GM23338 (cell line): Measurements from ENCODE around the gene TCFL5. TPM values are rescaled to one million over a fixed set of nuclear protein-coding genes. Genes with fewer than 3 reads are reported as not detected.

Experiments used
- ATAC-seq: fragments of 200-7000 bp; cut with Tn5 transposase; 3 replicates; pipeline ENCODE4 v1.9.1; 2020
- DNase-seq: peaks from one replicate; pipeline ENCODE4 v3.0.0-alpha.2; 2015; ENCODE audit warnings: low spot score
- H2AFZ ChIP-seq: fragments of 200-600 bp; sonication (generic); 2 replicates; pipeline ENCODE4 v1.8.0; 2016; ENCODE audit warnings: antibody characterized with exemption, mild to moderate bottlenecking, moderate library complexity
- H3F3A ChIP-seq: fragments of 200-600 bp; sonication (generic); replicated peaks from 2 replicates; pipeline ENCODE4 v1.8.0; 2017; ENCODE audit warnings: antibody characterized with exemption, mixed run types, low read depth
- H3K27ac ChIP-seq: fragments of 200-600 bp; sonication (generic); 2 replicates; pipeline ENCODE4 v1.6.1; 2016; ENCODE audit warnings: low read depth
- H3K27me3 ChIP-seq: fragments of 200-600 bp; sonication (generic); 2 replicates; pipeline ENCODE4 v1.8.0; 2016; ENCODE audit warnings: mild to moderate bottlenecking, mixed run types, moderate library complexity; ENCODE audit not compliant: insufficient read depth
- H3K36me3 ChIP-seq: fragments of 200-600 bp; sonication (generic); 2 replicates; pipeline ENCODE4 v1.8.0; 2016; ENCODE audit warnings: mild to moderate bottlenecking; ENCODE audit not compliant: insufficient read depth
- H3K4me1 ChIP-seq: fragments of 200-600 bp; sonication (generic); 2 replicates; pipeline ENCODE4 v1.8.0; 2016; ENCODE audit warnings: mild to moderate bottlenecking, moderate library complexity; ENCODE audit not compliant: insufficient read depth
- H3K4me2 ChIP-seq: fragments of 200-600 bp; sonication (generic); 2 replicates; pipeline ENCODE4 v1.7.1; 2017; ENCODE audit warnings: mixed run types
- H3K4me3 ChIP-seq: fragments of 200-600 bp; sonication (generic); 2 replicates; pipeline ENCODE4 v1.6.1; 2016; ENCODE audit warnings: mixed run types
- H3K79me2 ChIP-seq: fragments of 200-600 bp; sonication (generic); replicated peaks from 2 replicates; pipeline ENCODE4 v1.8.0; 2017; ENCODE audit warnings: mild to moderate bottlenecking; ENCODE audit not compliant: insufficient read depth
- H3K9me2 ChIP-seq: fragments of 200-600 bp; sonication (generic); 2 replicates; pipeline ENCODE4 v1.8.0; 2017; ENCODE audit not compliant: insufficient read depth
- H4K20me1 ChIP-seq: fragments of 200-600 bp; sonication (generic); replicated peaks from 2 replicates; pipeline ENCODE4 v1.8.0; 2017; ENCODE audit warnings: mild to moderate bottlenecking; ENCODE audit not compliant: insufficient read depth
- H3K27ac Mint-ChIP-seq: 2 replicates; pipeline ENCODE4 v1.8.0; 2020; ENCODE audit warnings: inconsistent platforms, mild to moderate bottlenecking, moderate library complexity, mixed read lengths
- H3K27me3 Mint-ChIP-seq: 3 replicates; pipeline ENCODE4 v1.8.0; 2022; ENCODE audit warnings: low read depth, mild to moderate bottlenecking, moderate library complexity, mixed read lengths, inconsistent platforms; ENCODE audit not compliant: insufficient read depth, poor library complexity
- H3K36me3 Mint-ChIP-seq: 3 replicates; pipeline ENCODE4 v1.8.0; 2021; ENCODE audit warnings: low read depth, mild to moderate bottlenecking, inconsistent platforms, moderate library complexity, mixed read lengths
- H3K4me1 Mint-ChIP-seq: 3 replicates; pipeline ENCODE4 v1.8.0; 2020; ENCODE audit warnings: mild to moderate bottlenecking, inconsistent platforms, mixed read lengths
- H3K4me3 Mint-ChIP-seq: 3 replicates; pipeline ENCODE4 v1.8.0; 2021; ENCODE audit warnings: moderate library complexity, mild to moderate bottlenecking, inconsistent platforms, mixed read lengths
- H3K9me3 Mint-ChIP-seq: 3 replicates; pipeline ENCODE4 v1.8.0; 2020; ENCODE audit warnings: moderate library complexity, mild to moderate bottlenecking, inconsistent platforms, mixed read lengths
- CREB1 ChIP-seq: fragments of 250-450 bp; sonication (Bioruptor Pico); IDR thresholded peaks from 2 replicates; pipeline ENCODE4 v1.5.0; 2020; ENCODE audit warnings: low read depth, mild to moderate bottlenecking, moderate library complexity
- CTCF ChIP-seq, 2 experiments: fragments of 200-600 bp in 1 of 2; sonication (generic) in 1 of 2; conservative IDR thresholded peaks; 2 replicates each; pipeline versions ENCODE4 v1.5.1 to v1.6.1; 2016 to 2017; ENCODE audit warnings: antibody characterized with exemption in 2 of 2, low read depth in 2 of 2, mild to moderate bottlenecking in 2 of 2, moderate library complexity in 1 of 2
- ETS1 ChIP-seq: IDR thresholded peaks from 2 replicates; pipeline ENCODE4 v1.6.1; 2016; ENCODE audit warnings: antibody characterized with exemption
- EZH2 ChIP-seq: fragments of 200-600 bp; sonication (generic); IDR thresholded peaks from one replicate; pipeline ENCODE4 v1.8.0; 2017; ENCODE audit warnings: antibody characterized with exemption, mild to moderate bottlenecking, low read depth; ENCODE audit not compliant: unreplicated experiment
- EZH2phosphoT487 ChIP-seq: fragments of 200-600 bp; sonication (generic); IDR thresholded peaks from one replicate; pipeline ENCODE4 v1.8.1; 2018; ENCODE audit warnings: antibody characterized with exemption; ENCODE audit not compliant: unreplicated experiment
- JUNB ChIP-seq: IDR thresholded peaks from one replicate; pipeline ENCODE4 v1.6.1; 2016; ENCODE audit warnings: antibody characterized with exemption; ENCODE audit not compliant: unreplicated experiment
- NANOG ChIP-seq: IDR thresholded peaks from 2 replicates; pipeline ENCODE4 v1.6.1; 2016; ENCODE audit warnings: antibody characterized with exemption, borderline replicate concordance
- POLR2AphosphoS5 ChIP-seq: IDR thresholded peaks from 2 replicates; pipeline ENCODE4 v1.6.1; 2016; ENCODE audit warnings: antibody characterized with exemption, low read depth
- STAT1 ChIP-seq: IDR thresholded peaks from one replicate; pipeline ENCODE4 v1.6.1; 2016; ENCODE audit warnings: antibody characterized with exemption; ENCODE audit not compliant: unreplicated experiment
- ZNF114 ChIP-seq: fragments of 250-450 bp; sonication (Bioruptor Pico); IDR thresholded peaks from 2 replicates; pipeline ENCODE4 v1.5.0; 2020; ENCODE audit warnings: mild to moderate bottlenecking, moderate library complexity
- ZNF331 ChIP-seq: fragments of 250-450 bp; sonication (Bioruptor Pico); IDR thresholded peaks from 2 replicates; pipeline ENCODE4 v1.5.0; 2020; ENCODE audit warnings: low read depth, mild to moderate bottlenecking, moderate library complexity
- ZNF462 ChIP-seq: fragments of 250-450 bp; sonication (Bioruptor Pico); IDR thresholded peaks from 2 replicates; pipeline ENCODE4 v1.5.0; 2020; ENCODE audit warnings: mild to moderate bottlenecking, moderate library complexity
- polyA plus RNA-seq: library from polyadenylated mRNA; unstranded; fragments of >200 nt; fragmentation: Nextera tagmentation; extraction: Ambion mirVana; gene quantifications from 2 replicates; pipeline ENCODE4 v1.2.1, GENCODE V29; 2016
- total RNA-seq: library from RNA; depleted of rRNA; stranded (reverse); fragments of >200 nt; shearing (Covaris generic); gene quantifications from 2 replicates; pipeline ENCODE4 v1.2.3, GENCODE V29; 2014

The TCFL5 gene
- total and polyA plus RNA-seq, 2 experiments from 2014 or later: 5.8 to 19.3 TPM

- H3K27ac ChIP-seq: no peak overlapping the region
- Mint-ChIP-seq H3K4me3 (no peak overlapping the region), H3K27me3 (peaks cover 32% of the 10 kb centered on the region), H3K36me3 (peaks cover 3% of the 10 kb centered on the region; the same call in 1 of the 3 replicates), H3K9me3 (peaks cover 5% of the 10 kb centered on the region; the same call in 2 of the 3 replicates), H3K4me1 (peaks cover 18% of the 10 kb centered on the region), H3K27ac (no peak overlapping the region)
- TF ChIP-seq CREB1 (CRISPR knock-in tag) (no peak), ZNF114 (CRISPR knock-in tag) (no peak), EZH2phosphoT487 (no peak), JUNB (no peak), EZH2 (no peak), ZNF462 (CRISPR knock-in tag) (no peak), STAT1 (no peak), ZNF331 (CRISPR knock-in tag) (no peak), NANOG (no peak), CTCF (conservative IDR thresholded peaks at IDR 0.05; ENCODE audit: low read depth in 2 of 2) (no peak), ETS1 (no peak), POLR2AphosphoS5 (no peak)
- no peak overlapping the region for H2AFZ ChIP-seq
- H3K36me3 ChIP-seq: no peaks in the 10 kb centered on the region
- no peaks in the 10 kb centered on the region for H3K79me2 ChIP-seq
- H3K4me2 ChIP-seq: no peak overlapping the region
- H3K27me3 ChIP-seq: no peaks in the 10 kb centered on the region
- H3K4me3 ChIP-seq: no peak overlapping the region
- H4K20me1 ChIP-seq: no peaks in the 10 kb centered on the region
- no peaks in the 10 kb centered on the region for H3K9me2 ChIP-seq
- no peak for ATAC-seq
- H3F3A ChIP-seq: peaks cover 22% of the 10 kb centered on the region
- no peak for DNase-seq
- peaks cover 12% of the 10 kb centered on the region; the same call in 1 of the 2 replicates for H3K4me1 ChIP-seq
These were observed 11.2 kb upstream of the TCFL5 start for GRCh38 chr20:62872862-62873261.
